Liver (tissue), 9 donors: ENCODE measurements around the gene CEMIP. TPM values are rescaled to one million over a fixed set of nuclear protein-coding genes. Genes with fewer than 3 reads are reported as not detected.

ENCODE experiments used
- DNase-seq: peaks from one replicate; pipeline ENCODE4 v3.0.0-alpha.2; 2017; ENCODE audit warnings: low spot score
- H3K27ac ChIP-seq, 2 donors: one replicate each; pipeline ENCODE4 v1.7.0; 2013; ENCODE audit warnings: inconsistent platforms in 2 of 2, low read length in 2 of 2, control low read depth in 1 of 2, low read depth in 1 of 2, mild to moderate bottlenecking in 1 of 2
- H3K27me3 ChIP-seq, 4 donors: one replicate each; pipeline versions ENCODE4 v1.6.1 to v1.7.0; 2013; ENCODE audit warnings: low read length in 3 of 4, inconsistent platforms in 1 of 4, mild to moderate bottlenecking in 1 of 4, moderate library complexity in 1 of 4; ENCODE audit not compliant: control insufficient read depth in 4 of 4, insufficient read depth in 4 of 4
- H3K36me3 ChIP-seq, 4 donors: one replicate each; pipeline versions ENCODE4 v1.6.1 to v1.7.0; 2013; ENCODE audit warnings: low read length in 3 of 4, mild to moderate bottlenecking in 3 of 4, low read depth in 1 of 4, moderate library complexity in 1 of 4; ENCODE audit not compliant: control insufficient read depth in 4 of 4, insufficient read depth in 3 of 4
- H3K4me1 ChIP-seq, 4 donors: one replicate each; pipeline versions ENCODE4 v1.6.1 to v1.7.0; 2013; ENCODE audit warnings: low read length in 3 of 4, mild to moderate bottlenecking in 3 of 4, moderate library complexity in 1 of 4; ENCODE audit not compliant: control insufficient read depth in 4 of 4, insufficient read depth in 4 of 4
- H3K4me3 ChIP-seq, 3 donors: one replicate each; pipeline versions ENCODE4 v1.6.1 to v1.7.0; 2013; ENCODE audit warnings: low read length in 3 of 3, control low read depth in 1 of 3, low read depth in 1 of 3, mild to moderate bottlenecking in 1 of 3
- H3K9ac ChIP-seq, 2 donors: one replicate each; pipeline ENCODE4 v1.7.0; 2013; ENCODE audit warnings: low read length in 2 of 2, mild to moderate bottlenecking in 2 of 2, moderate library complexity in 2 of 2, control low read depth in 1 of 2, low read depth in 1 of 2
- H3K9me3 ChIP-seq, 4 donors: one replicate each; pipeline versions ENCODE4 v1.6.1 to v1.7.0; 2013; ENCODE audit warnings: low read length in 3 of 4; ENCODE audit not compliant: control insufficient read depth in 4 of 4
- ATF3 ChIP-seq: IDR thresholded peaks from 2 replicates; pipeline ENCODE4 v1.6.1; 2016; ENCODE audit warnings: antibody characterized with exemption
- CTCF ChIP-seq: fragments of 150-350 bp; IDR thresholded peaks from 2 replicates; pipeline ENCODE4 v1.5.1; 2017; ENCODE audit warnings: improper control_type of control experiment, low read depth, low read length; ENCODE audit not compliant: missing input control
- EGR1 ChIP-seq, 2 donors: IDR thresholded peaks; 2 replicates each; pipeline ENCODE4 v1.6.1; 2016 to 2018; ENCODE audit warnings: antibody characterized with exemption in 2 of 2, low read depth in 2 of 2
- FOXA1 ChIP-seq: IDR thresholded peaks from 2 replicates; pipeline ENCODE4 v1.6.1; 2016; ENCODE audit warnings: antibody characterized with exemption
- FOXA2 ChIP-seq: IDR thresholded peaks from 2 replicates; pipeline ENCODE4 v1.6.1; 2016; ENCODE audit warnings: antibody characterized with exemption
- GABPA ChIP-seq, 2 donors: IDR thresholded peaks in 1 of 2; conservative IDR thresholded peaks in 1 of 2; 2 replicates each; pipeline ENCODE4 v1.6.1; 2016; ENCODE audit warnings: antibody characterized with exemption in 2 of 2, mild to moderate bottlenecking in 1 of 2, moderate library complexity in 1 of 2
- JUND ChIP-seq, 2 donors: IDR thresholded peaks; 2 replicates each; pipeline ENCODE4 v1.6.1; 2016; ENCODE audit warnings: antibody characterized with exemption in 2 of 2
- NR2F2 ChIP-seq: IDR thresholded peaks from 2 replicates; pipeline ENCODE4 v1.6.1; 2016; ENCODE audit warnings: antibody characterized with exemption
- RXRA ChIP-seq, 2 donors: IDR thresholded peaks; 2 replicates each; pipeline ENCODE4 v1.6.1; 2017 to 2018; ENCODE audit warnings: antibody characterized with exemption in 2 of 2, mild to moderate bottlenecking in 1 of 2
- SP1 ChIP-seq: IDR thresholded peaks from 2 replicates; pipeline ENCODE4 v1.6.1; 2018; ENCODE audit warnings: antibody characterized with exemption, mild to moderate bottlenecking
- TAF1 ChIP-seq: conservative IDR thresholded peaks from 2 replicates; pipeline ENCODE4 v1.6.1; 2016; ENCODE audit warnings: antibody characterized with exemption, mild to moderate bottlenecking
- YY1 ChIP-seq: IDR thresholded peaks from 2 replicates; pipeline ENCODE4 v1.6.1; 2016; ENCODE audit warnings: antibody characterized with exemption, mild to moderate bottlenecking
- whole genome bisulfite sequencing: extraction: QIAGEN DNeasy Blood & Tissue Kit; methylation state at CpG from one replicate; pipeline ENCODE4 v1.1.7; 2013; 5-methylcytosine and 5-hydroxymethylcytosine counted together
- polyA plus RNA-seq, 2 donors: library from polyadenylated mRNA; stranded (reverse) in 1 of 2; unstranded in 1 of 2; fragments of 200-250 nt in 1 of 2; fragments of >200 nt in 1 of 2; fragmentation: Nextera tagmentation in 1 of 2; extraction: Ambion mirVana in 1 of 2; gene quantifications; one replicate each; pipeline versions ENCODE4 v1.2.1 to v1.2.3, GENCODE V29; 2013 to 2015
- total RNA-seq, 2 donors: library from RNA; depleted of rRNA; stranded (reverse); fragments of >200 nt; gene quantifications; one replicate each; pipeline ENCODE4 v1.2.3, GENCODE V29; 2014
- TF ChIP-seq, protein P1 (sequence below): IDR thresholded peaks from 2 replicates; pipeline ENCODE4 v1.6.1; 2016; ENCODE audit warnings: antibody characterized with exemption, mild to moderate bottlenecking
- TF ChIP-seq, protein P2 (sequence below): IDR thresholded peaks from 2 replicates; pipeline ENCODE4 v1.6.1; 2016; ENCODE audit warnings: antibody characterized with exemption
- donor health status: healthy.
- donor health status: healthy.
- donor health status: healthy.
- donor health status: healthy.
- donor health status: healthy.

CEMIP gene
- total and polyA plus RNA-seq, 4 donors: under 0.01 to 0.89 (median 0.21) TPM

DNA sequence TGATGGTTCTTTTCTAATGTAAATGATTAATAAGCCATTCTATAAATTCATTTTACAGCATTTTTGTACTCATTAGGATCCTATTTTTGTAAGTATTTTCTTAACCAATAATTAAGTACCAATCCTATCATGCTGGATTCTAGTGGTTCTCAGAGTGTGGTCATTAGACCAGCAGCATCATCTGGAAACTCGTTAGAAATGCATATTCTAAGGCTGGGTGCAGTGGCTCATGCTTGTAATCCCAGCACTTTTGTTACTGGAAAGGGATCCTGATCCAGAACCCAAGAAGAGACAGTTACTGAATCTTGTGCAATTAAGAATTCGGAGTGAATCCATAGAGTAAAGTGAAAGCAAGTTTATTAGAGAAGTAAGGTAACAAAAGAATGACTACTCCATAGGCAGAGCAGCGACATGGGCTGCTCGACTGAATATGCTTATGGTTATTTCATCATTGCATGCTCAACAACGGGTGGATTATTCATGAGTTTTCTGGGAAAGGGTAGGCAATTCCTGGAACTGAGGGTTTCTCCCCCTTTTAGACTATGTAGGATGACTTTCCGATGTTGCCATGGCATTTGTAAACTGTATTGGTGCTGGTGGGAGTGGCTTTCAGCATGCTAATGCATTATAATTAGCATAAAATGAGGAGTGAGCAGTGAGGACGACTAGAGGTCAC, 9.9 kb upstream of the CEMIP start:
- no peaks in the 10 kb centered on the region for H3K9me3 ChIP-seq

DNA sequence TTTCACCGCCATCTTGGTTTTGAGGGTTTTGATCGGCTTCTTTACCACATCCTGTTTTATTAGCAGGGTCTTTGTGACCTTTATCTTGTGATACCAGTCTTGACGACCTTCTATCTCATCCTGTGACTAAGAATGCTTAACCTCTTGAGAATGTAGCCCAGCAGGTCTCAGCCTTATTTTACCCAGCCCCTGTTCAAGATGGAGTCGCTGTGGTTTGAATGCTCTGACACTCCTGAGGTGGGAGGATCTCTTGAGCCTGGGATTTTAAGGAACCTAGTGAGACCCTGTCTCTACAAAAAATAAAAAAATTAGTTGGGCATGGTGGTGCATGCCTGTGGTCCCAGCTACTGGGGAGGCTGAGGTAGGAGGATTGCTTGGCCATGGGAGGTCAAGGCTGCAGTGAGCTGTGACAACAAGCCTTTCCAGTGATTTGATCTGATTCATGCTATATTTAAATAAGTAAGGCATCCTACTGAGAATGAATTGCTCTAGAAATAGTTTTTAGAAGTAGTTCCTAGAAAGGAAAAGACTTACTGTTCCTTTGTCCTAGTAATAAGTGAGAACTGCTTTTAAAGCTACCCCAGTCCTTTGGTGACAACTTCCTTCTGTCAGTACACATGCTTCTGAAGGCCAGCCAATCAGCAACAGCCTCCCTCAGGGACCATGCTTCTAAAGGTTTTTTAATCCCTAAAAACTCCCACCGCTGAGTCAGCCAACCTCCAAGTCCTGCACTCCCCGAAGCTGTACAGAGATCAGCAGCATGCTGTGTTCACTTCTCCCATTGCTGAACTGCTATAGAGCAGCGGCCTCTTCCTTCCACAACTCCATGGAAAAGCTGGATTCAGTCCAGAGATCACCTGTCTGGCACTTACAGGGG, 9.1 kb upstream of the CEMIP start:
- Histone ChIP-seq H3K4me3 (no peak overlapping the region), H3K36me3 (no peaks in the 10 kb centered on the region), H3K27me3 (no peaks in the 10 kb centered on the region), H3K9me3 (no peaks in the 10 kb centered on the region), H3K4me1 (no peaks in the 10 kb centered on the region), H3K27ac (no peak overlapping the region), H3K9ac (no peak overlapping the region)
- no peak for TF ChIP-seq JUND (IDR thresholded peaks at IDR 0.05)
- TF ChIP-seq YY1: no peak
- TF ChIP-seq RXRA (IDR thresholded peaks at IDR 0.05): no peak
- no peak for TF ChIP-seq GABPA (IDR thresholded peaks at IDR 0.05 in 1 of 2, conservative IDR thresholded peaks at IDR 0.05 in 1 of 2)
- no peak for TF ChIP-seq CTCF
- TF ChIP-seq EGR1 (IDR thresholded peaks at IDR 0.05; ENCODE audit: low read depth in 2 of 2): no peak
- no peak for TF ChIP-seq SP1
- no peak for DNase-seq
- WGBS: 84% methylated on average over 7 of the region's 7 CpGs

More for the DNA sequence above, 9.9 kb upstream of the CEMIP start:
- H3K36me3 ChIP-seq: no peaks in the 10 kb centered on the region
- no peak overlapping the region for H3K4me3 ChIP-seq
- H3K9ac ChIP-seq: no peak overlapping the region
- no peak for TF ChIP-seq SP1
- TF ChIP-seq, protein P1, sequence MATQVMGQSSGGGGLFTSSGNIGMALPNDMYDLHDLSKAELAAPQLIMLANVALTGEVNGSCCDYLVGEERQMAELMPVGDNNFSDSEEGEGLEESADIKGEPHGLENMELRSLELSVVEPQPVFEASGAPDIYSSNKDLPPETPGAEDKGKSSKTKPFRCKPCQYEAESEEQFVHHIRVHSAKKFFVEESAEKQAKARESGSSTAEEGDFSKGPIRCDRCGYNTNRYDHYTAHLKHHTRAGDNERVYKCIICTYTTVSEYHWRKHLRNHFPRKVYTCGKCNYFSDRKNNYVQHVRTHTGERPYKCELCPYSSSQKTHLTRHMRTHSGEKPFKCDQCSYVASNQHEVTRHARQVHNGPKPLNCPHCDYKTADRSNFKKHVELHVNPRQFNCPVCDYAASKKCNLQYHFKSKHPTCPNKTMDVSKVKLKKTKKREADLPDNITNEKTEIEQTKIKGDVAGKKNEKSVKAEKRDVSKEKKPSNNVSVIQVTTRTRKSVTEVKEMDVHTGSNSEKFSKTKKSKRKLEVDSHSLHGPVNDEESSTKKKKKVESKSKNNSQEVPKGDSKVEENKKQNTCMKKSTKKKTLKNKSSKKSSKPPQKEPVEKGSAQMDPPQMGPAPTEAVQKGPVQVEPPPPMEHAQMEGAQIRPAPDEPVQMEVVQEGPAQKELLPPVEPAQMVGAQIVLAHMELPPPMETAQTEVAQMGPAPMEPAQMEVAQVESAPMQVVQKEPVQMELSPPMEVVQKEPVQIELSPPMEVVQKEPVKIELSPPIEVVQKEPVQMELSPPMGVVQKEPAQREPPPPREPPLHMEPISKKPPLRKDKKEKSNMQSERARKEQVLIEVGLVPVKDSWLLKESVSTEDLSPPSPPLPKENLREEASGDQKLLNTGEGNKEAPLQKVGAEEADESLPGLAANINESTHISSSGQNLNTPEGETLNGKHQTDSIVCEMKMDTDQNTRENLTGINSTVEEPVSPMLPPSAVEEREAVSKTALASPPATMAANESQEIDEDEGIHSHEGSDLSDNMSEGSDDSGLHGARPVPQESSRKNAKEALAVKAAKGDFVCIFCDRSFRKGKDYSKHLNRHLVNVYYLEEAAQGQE: no peak
- no peak for TF ChIP-seq FOXA1
- TF ChIP-seq EGR1 (IDR thresholded peaks at IDR 0.05; ENCODE audit: low read depth in 2 of 2): no peak
- TF ChIP-seq ATF3: no peak
- TF ChIP-seq TAF1: no peak
- TF ChIP-seq FOXA2: no peak
- TF ChIP-seq, protein P2, sequence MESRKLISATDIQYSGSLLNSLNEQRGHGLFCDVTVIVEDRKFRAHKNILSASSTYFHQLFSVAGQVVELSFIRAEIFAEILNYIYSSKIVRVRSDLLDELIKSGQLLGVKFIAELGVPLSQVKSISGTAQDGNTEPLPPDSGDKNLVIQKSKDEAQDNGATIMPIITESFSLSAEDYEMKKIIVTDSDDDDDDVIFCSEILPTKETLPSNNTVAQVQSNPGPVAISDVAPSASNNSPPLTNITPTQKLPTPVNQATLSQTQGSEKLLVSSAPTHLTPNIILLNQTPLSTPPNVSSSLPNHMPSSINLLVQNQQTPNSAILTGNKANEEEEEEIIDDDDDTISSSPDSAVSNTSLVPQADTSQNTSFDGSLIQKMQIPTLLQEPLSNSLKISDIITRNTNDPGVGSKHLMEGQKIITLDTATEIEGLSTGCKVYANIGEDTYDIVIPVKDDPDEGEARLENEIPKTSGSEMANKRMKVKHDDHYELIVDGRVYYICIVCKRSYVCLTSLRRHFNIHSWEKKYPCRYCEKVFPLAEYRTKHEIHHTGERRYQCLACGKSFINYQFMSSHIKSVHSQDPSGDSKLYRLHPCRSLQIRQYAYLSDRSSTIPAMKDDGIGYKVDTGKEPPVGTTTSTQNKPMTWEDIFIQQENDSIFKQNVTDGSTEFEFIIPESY: no peak
- TF ChIP-seq NR2F2: no peak
- no peaks in the 10 kb centered on the region for H3K27me3 ChIP-seq
- 88% methylated on average over 7 of the region's 7 CpGs for WGBS
- H3K4me1 ChIP-seq: no peaks in the 10 kb centered on the region
- no peak overlapping the region for H3K27ac ChIP-seq
- no peak for DNase-seq
